ENCODE data around the gene TESK2.

Gene TESK2

DNA sequence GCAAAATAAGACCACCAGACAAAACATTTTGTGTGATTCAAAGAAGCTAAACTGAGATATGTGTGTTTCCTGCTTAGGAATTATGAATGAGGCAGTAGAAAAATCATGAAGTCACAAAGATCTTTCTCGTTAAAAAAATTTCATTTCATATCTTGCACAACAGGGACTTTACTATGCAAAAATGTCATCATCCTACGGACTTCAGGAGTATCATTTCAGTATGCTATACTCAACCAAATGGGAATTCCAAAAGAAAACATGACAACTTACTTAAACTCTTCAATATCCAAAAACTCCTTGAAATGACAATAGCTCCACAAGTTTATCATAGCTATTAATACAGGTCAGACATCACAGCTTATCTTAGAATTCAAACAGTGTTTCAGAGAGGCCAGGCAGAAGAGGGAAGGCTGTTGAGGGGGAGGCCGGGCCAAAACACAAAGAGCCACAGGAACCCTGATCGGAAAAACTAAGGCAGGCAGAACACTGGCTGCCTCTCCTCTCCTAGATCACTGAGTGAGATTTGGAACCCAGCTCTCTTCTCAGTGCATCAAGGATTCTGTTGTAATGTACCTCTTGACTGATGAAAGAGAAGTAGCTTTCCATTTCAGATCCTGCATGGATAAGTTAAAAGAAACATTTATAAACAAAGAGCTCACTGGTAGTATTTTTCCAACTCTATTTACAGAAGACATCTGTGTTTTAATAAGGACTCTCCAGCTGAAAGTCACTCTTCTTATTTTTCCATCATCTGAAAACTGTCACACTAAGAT lies 66.9 kb downstream of the TESK2 start:
- no peak overlapping the region for H3K9ac ChIP-seq (ENCODE audit: low read depth, low read length, poor library complexity)
- H3K27me3 ChIP-seq (ENCODE audit: control insufficient read depth in 3 of 3, insufficient read depth in 3 of 3, low read depth in 1 of 3, low read length in 3 of 3) = peaks cover 0 to 2% (median 0%) of the 10 kb centered on the region in 3 experiments
- no peak for DNase-seq (ENCODE audit: low spot score)
- no peak overlapping the region for H3K4me3 ChIP-seq (ENCODE audit: low read length in 2 of 2)
- no peak overlapping the region for H3K14ac ChIP-seq (ENCODE audit: low read length)
- no peaks in the 10 kb centered on the region for H3K4me1 ChIP-seq (ENCODE audit: control insufficient read depth in 2 of 2, insufficient read depth in 1 of 2, low read depth in 1 of 2, low read length in 2 of 2)
- no peak overlapping the region for H4K8ac ChIP-seq (ENCODE audit: low read depth, low read length)
- H4K91ac ChIP-seq (ENCODE audit: low read depth, low read length, poor library complexity) = no peak overlapping the region
- H3K4me2 ChIP-seq (ENCODE audit: insufficient read depth, low read length, poor library complexity, severe bottlenecking) = no peak overlapping the region
- no peak overlapping the region for H3K4ac ChIP-seq (ENCODE audit: low read length)
- H3K23ac ChIP-seq (ENCODE audit: low read depth, low read length, poor library complexity) = no peak overlapping the region
- H2BK12ac ChIP-seq (ENCODE audit: low read length) = no peak overlapping the region
- H3K36me3 ChIP-seq (replicated peaks in 1 of 2; ENCODE audit: control insufficient read depth in 2 of 2, insufficient read depth in 2 of 2, low read length in 2 of 2) = no peaks in the 10 kb centered on the region
- H3K27ac ChIP-seq (replicated peaks; ENCODE audit: low read length) = no peak overlapping the region
- H3K79me1 ChIP-seq (ENCODE audit: low read depth, low read length) = no peaks in the 10 kb centered on the region
- WGBS, 2 donors (ENCODE audit: extremely low coverage in 2 of 2, insufficient read length in 2 of 2, insufficient replicate concordance in 1 of 2) = no CpG with 5 or more reads among the region's 4 CpGs
- H2AFZ ChIP-seq (ENCODE audit: low read length) = no peak overlapping the region
- H2BK120ac ChIP-seq (ENCODE audit: low read depth, low read length) = no peak overlapping the region
- H3K18ac ChIP-seq (ENCODE audit: low read length) = no peak overlapping the region
- no peak overlapping the region for H2AK5ac ChIP-seq (ENCODE audit: low read depth, low read length)
- H3K9me3 ChIP-seq (replicated peaks in 1 of 2; ENCODE audit: control insufficient read depth in 2 of 2, insufficient read depth in 1 of 2, low read depth in 1 of 2, low read length in 2 of 2) = no peaks in the 10 kb centered on the region
- no peak overlapping the region for H2BK15ac ChIP-seq (ENCODE audit: low read length)
- no peak overlapping the region for H2BK5ac ChIP-seq (ENCODE audit: low read length)

DNA sequence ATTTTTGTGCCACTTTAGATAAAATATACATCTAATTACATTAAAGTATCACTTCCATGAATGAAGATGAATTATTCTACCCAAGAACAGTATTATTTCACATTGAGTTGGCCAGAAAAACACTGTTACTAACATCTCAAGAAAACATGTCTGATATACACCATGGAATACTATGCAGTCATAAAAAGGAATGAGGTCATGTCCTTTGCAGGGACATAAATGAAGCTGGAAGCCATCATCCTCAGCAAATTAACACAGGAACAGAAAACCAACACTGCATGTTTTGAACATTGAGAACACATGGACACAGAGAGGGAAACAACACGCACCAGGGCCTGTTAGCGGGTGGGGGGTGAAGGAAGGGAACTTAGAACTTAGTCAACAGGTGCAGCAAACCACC lies 69.0 kb downstream of the TESK2 start:
- no peaks in the 10 kb centered on the region for H3K9me3 ChIP-seq (replicated peaks in 1 of 2; ENCODE audit: control insufficient read depth in 2 of 2, insufficient read depth in 1 of 2, low read depth in 1 of 2, low read length in 2 of 2)
- no peak overlapping the region for H3K23ac ChIP-seq (ENCODE audit: low read depth, low read length, poor library complexity)
- WGBS, 2 donors (ENCODE audit: extremely low coverage in 2 of 2, insufficient read length in 2 of 2, insufficient replicate concordance in 1 of 2) = no CpG with 5 or more reads among the region's 2 CpGs
- H4K8ac ChIP-seq (ENCODE audit: low read depth, low read length) = no peak overlapping the region
- H3K14ac ChIP-seq (ENCODE audit: low read length) = no peak overlapping the region
- H3K4ac ChIP-seq (ENCODE audit: low read length) = no peak overlapping the region
- H3K79me1 ChIP-seq (ENCODE audit: low read depth, low read length) = no peaks in the 10 kb centered on the region
- H3K9ac ChIP-seq (ENCODE audit: low read depth, low read length, poor library complexity) = no peak overlapping the region
- H3K27ac ChIP-seq (replicated peaks; ENCODE audit: low read length) = no peak overlapping the region
- H3K4me3 ChIP-seq (ENCODE audit: low read length in 2 of 2) = no peak overlapping the region
- no peaks in the 10 kb centered on the region for H3K36me3 ChIP-seq (replicated peaks in 1 of 2; ENCODE audit: control insufficient read depth in 2 of 2, insufficient read depth in 2 of 2, low read length in 2 of 2)
- DNase-seq (ENCODE audit: low spot score) = no peak
- H2BK120ac ChIP-seq (ENCODE audit: low read depth, low read length) = no peak overlapping the region
- no peak overlapping the region for H2AK5ac ChIP-seq (ENCODE audit: low read depth, low read length)
- no peak overlapping the region for H3K4me2 ChIP-seq (ENCODE audit: insufficient read depth, low read length, poor library complexity, severe bottlenecking)
- H3K4me1 ChIP-seq (ENCODE audit: control insufficient read depth in 2 of 2, insufficient read depth in 1 of 2, low read depth in 1 of 2, low read length in 2 of 2) = no peaks in the 10 kb centered on the region
- no peak overlapping the region for H4K91ac ChIP-seq (ENCODE audit: low read depth, low read length, poor library complexity)
- H2BK5ac ChIP-seq (ENCODE audit: low read length) = no peak overlapping the region
- no peak overlapping the region for H2BK15ac ChIP-seq (ENCODE audit: low read length)
- H2AFZ ChIP-seq (ENCODE audit: low read length) = no peak overlapping the region
- H3K18ac ChIP-seq (ENCODE audit: low read length) = no peak overlapping the region
- no peak overlapping the region for H2BK12ac ChIP-seq (ENCODE audit: low read length)
- H3K27me3 ChIP-seq (ENCODE audit: control insufficient read depth in 3 of 3, insufficient read depth in 3 of 3, low read depth in 1 of 3, low read length in 3 of 3) = peaks cover 0 to 2% (median 0%) of the 10 kb centered on the region in 3 experiments

DNA sequence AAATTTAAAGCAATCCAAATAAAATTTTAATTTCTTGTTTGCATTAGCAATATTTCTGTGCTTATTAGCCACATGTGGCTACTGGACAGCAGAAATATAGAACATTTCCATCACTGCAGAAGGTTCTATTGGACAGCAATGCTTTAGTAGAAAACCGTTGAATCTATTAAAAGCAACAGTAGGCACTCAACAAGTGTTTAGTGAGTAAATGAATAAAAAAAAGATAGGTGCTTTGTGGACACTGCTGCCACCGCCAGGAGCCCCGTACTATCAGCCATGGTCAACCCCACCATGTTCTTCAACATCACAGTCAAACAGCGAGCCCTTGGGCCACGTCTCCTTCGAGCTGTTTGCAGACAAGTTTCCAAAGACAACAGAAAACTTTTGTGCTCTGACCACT lies 76.2 kb downstream of the TESK2 start:
- Histone ChIP-seq H4K8ac (ENCODE audit: low read depth, low read length) (no peak overlapping the region), H4K91ac (ENCODE audit: low read depth, low read length, poor library complexity) (no peak overlapping the region), H2BK15ac (ENCODE audit: low read length) (no peak overlapping the region), H3K9ac (ENCODE audit: low read depth, low read length, poor library complexity) (no peak overlapping the region), H3K4me3 (ENCODE audit: low read length in 2 of 2) (no peak overlapping the region), H3K4me2 (ENCODE audit: insufficient read depth, low read length, poor library complexity, severe bottlenecking) (no peak overlapping the region), H2BK120ac (ENCODE audit: low read depth, low read length) (no peak overlapping the region), H2BK5ac (ENCODE audit: low read length) (no peak overlapping the region), H2BK12ac (ENCODE audit: low read length) (no peak overlapping the region), H3K4me1 (ENCODE audit: control insufficient read depth in 2 of 2, insufficient read depth in 1 of 2, low read depth in 1 of 2, low read length in 2 of 2) (no peaks in the 10 kb centered on the region), H3K18ac (ENCODE audit: low read length) (no peak overlapping the region), H2AFZ (ENCODE audit: low read length) (no peak overlapping the region), H3K9me3 (replicated peaks in 1 of 2; ENCODE audit: control insufficient read depth in 2 of 2, insufficient read depth in 1 of 2, low read depth in 1 of 2, low read length in 2 of 2) (no peaks in the 10 kb centered on the region), H3K23ac (ENCODE audit: low read depth, low read length, poor library complexity) (no peak overlapping the region), H3K27ac (replicated peaks; ENCODE audit: low read length) (no peak overlapping the region), H3K4ac (ENCODE audit: low read length) (no peak overlapping the region), H3K79me1 (ENCODE audit: low read depth, low read length) (no peaks in the 10 kb centered on the region), H3K14ac (ENCODE audit: low read length) (no peak overlapping the region), H3K27me3 (ENCODE audit: control insufficient read depth in 3 of 3, insufficient read depth in 3 of 3, low read depth in 1 of 3, low read length in 3 of 3) (peaks cover 0 to 14% (median 0%) of the 10 kb centered on the region in 3 experiments), H3K36me3 (replicated peaks in 1 of 2; ENCODE audit: control insufficient read depth in 2 of 2, insufficient read depth in 2 of 2, low read length in 2 of 2) (no peaks in the 10 kb centered on the region), H2AK5ac (ENCODE audit: low read depth, low read length) (no peak overlapping the region)
- DNase-seq (ENCODE audit: low spot score) = no peak
- WGBS, 2 donors (ENCODE audit: extremely low coverage in 2 of 2, insufficient read length in 2 of 2, insufficient replicate concordance in 1 of 2) = no CpG with 5 or more reads among the region's 6 CpGs

DNA sequence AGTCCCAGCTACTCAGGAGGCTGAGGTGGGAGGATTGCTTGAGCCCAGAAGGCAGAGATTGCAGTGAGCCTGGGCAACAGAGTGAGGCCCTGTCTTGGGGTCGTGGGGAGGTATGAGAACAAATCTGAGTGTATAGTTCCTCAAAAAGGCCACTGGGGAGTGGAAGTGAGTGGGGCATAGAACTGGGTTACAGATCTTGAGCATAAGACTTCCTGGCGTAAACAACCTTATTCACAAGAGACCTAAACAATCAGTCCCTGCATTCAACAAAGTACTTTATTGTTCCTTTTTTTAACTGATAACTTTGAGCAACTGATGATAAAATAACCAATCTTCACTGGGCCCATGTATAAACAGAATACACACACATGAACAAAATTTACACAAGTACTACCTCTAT lies 78.1 kb downstream of the TESK2 start:
- Histone ChIP-seq H4K8ac (ENCODE audit: low read depth, low read length) (no peak overlapping the region), H3K4me2 (ENCODE audit: insufficient read depth, low read length, poor library complexity, severe bottlenecking) (no peak overlapping the region), H3K23ac (ENCODE audit: low read depth, low read length, poor library complexity) (no peak overlapping the region), H2BK120ac (ENCODE audit: low read depth, low read length) (no peak overlapping the region), H3K4me1 (ENCODE audit: control insufficient read depth in 2 of 2, insufficient read depth in 1 of 2, low read depth in 1 of 2, low read length in 2 of 2) (no peaks in the 10 kb centered on the region), H2AFZ (ENCODE audit: low read length) (no peak overlapping the region), H3K4me3 (ENCODE audit: low read length in 2 of 2) (no peak overlapping the region), H3K27ac (replicated peaks; ENCODE audit: low read length) (no peak overlapping the region), H2BK5ac (ENCODE audit: low read length) (no peak overlapping the region), H3K36me3 (replicated peaks in 1 of 2; ENCODE audit: control insufficient read depth in 2 of 2, insufficient read depth in 2 of 2, low read length in 2 of 2) (no peaks in the 10 kb centered on the region), H3K18ac (ENCODE audit: low read length) (no peak overlapping the region), H4K91ac (ENCODE audit: low read depth, low read length, poor library complexity) (no peak overlapping the region), H3K9me3 (replicated peaks in 1 of 2; ENCODE audit: control insufficient read depth in 2 of 2, insufficient read depth in 1 of 2, low read depth in 1 of 2, low read length in 2 of 2) (no peaks in the 10 kb centered on the region), H2BK12ac (ENCODE audit: low read length) (no peak overlapping the region), H3K4ac (ENCODE audit: low read length) (no peak overlapping the region), H2AK5ac (ENCODE audit: low read depth, low read length) (no peak overlapping the region), H3K9ac (ENCODE audit: low read depth, low read length, poor library complexity) (no peak overlapping the region), H3K79me1 (ENCODE audit: low read depth, low read length) (no peaks in the 10 kb centered on the region), H2BK15ac (ENCODE audit: low read length) (no peak overlapping the region), H3K14ac (ENCODE audit: low read length) (no peak overlapping the region), H3K27me3 (ENCODE audit: control insufficient read depth in 3 of 3, insufficient read depth in 3 of 3, low read depth in 1 of 3, low read length in 3 of 3) (peaks cover 0 to 19% (median 0%) of the 10 kb centered on the region in 3 experiments)
- WGBS, 2 donors (ENCODE audit: extremely low coverage in 2 of 2, insufficient read length in 2 of 2, insufficient replicate concordance in 1 of 2) = no CpG with 5 or more reads among the region's 2 CpGs
- no peak for DNase-seq (ENCODE audit: low spot score)

All from neuronal stem cell (in vitro differentiated cells).